GM19238 (cell line): Measurements from ENCODE around the gene RNF169.
"Not testable (repeated sequence)": the region's sequence is repeated elsewhere in the genome, so short reads cannot be mapped to it uniquely, and the experiment has no call there.

Experiments used
- DNase-seq: peaks from one replicate; pipeline ENCODE4 v3.0.0; 2011; ENCODE audit warnings: low spot score; ENCODE audit not compliant: insufficient read length

The RNF169 gene

GRCh38 chr11:74726547-74727182 lies 22.0 kb upstream of the RNF169 start:
- DNase-seq = peak; percentile 91

DNA sequence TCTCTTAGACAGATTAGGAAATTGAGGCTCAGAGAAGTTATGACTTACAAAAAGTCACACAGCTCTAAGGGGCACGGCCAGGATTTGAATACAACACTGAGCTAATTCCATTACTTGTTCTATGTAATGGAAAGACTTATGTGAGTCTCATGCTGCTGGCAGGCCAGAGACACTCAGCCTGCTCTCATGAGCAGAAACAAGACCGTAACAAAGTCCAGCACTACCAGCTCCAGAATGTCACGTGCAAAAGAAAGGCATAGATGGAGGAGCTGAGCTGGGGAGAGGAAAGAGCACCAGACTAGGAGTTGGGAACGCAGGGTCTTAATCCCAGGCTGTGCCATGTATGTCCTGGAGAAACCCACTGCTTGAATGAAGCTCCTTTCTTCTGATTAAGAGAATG lies 19.3 kb upstream of the RNF169 start:
- no peak for DNase-seq

DNA sequence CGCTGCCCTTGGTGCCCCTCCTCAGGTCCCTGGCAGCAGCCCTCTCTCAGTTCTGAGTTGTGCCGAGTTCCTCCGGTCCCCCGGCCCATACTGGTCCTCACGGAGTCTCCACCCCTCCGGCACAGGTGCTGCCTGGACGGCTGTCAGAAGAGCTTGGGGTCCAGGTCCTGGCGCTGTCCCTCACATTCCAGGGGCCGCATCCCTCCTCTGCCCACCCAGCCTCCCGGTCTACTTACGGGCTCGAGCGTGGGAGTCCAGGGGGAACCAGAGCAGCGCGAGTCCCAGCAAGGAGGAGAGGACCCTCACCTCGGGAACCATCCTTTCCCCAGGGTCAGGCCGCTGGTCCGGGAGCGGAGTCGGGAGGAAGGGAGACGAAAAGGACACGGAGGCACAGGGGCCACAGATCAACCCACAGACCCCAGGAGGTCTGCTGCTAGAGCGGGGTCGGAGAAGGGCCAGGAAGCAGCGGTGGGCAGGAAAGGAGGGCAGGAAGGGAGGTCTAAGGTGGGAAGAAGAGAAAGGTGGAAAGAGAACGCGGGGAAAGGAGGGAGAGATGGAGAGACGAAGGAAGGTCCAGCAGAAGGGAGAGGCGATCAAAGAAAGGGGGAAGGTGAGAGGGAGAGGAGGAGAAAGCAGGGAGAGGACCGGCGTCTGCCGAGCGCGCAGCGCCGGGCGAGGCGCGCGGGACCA lies 17.9 kb upstream of the RNF169 start:
- DNase-seq = no peak

DNA sequence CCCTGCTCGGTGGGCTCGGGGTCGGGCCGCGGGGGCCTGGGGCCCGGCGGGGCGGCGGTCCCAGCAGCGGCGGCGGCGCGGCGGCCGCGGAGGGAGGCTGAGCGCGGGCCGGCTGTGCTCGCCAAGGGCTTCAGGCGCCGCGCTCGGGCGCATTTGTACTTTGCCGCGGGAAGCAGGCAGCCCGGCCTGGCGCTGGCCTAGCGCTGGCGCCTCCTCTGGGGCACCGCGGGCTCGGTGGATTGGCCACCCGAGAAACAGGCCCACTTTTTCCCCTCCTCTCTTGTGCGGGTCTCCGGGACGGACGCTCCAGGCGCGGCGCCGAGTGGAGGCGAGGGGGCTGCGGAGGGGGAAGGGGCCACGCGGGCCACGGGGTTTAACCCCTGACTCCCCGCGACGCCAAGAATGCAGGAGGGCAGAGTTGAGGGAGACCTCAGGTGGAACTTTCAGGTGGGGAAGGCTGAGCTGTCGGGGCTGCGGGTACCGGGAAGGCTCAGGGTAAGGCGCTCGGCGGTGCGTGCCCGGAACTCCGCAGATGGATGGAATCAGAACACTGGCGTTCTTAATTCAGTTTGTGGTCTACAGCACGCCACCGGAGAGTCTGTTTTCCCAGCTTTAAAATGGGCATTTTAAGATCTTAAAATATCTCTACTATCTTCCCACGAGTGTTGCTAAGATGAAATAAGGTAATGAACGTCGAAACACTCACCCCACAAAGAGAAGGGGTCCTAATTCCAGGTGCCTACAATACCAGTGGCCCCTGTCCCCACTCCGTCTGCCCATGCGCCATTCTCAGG lies 17.2 kb upstream of the RNF169 start, which contains the start of gene CHRDL2:
TSS of gene CHRDL2 (minus strand) at position 126 of the 794 bp plus-strand sequence. CDS start 538 bp downstream, outside the sequence.
- DNase-seq = no peak

DNA sequence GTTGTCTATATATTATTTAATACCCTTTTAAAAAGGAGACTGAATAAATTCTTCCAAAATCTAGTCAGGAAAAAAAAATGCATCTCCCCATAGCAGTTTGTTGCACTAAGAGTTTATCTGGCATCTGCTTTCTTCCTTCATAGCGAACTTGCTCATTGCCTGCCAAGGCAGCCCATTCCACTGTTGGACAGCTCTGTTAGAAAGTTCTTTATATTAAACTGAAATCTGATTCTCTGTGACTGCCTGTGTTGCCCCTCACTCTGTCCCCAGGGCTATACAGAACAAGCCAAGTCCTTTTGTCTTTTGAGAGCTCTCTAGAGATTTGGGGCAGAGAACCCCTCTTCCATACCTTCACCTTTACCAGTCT lies 14.1 kb upstream of the RNF169 start:
- no peak for DNase-seq

GRCh38 chr11:74735365-74735928 lies 13.2 kb upstream of the RNF169 start:
- DNase-seq = no peak

- no peak for DNase-seq
These were observed 12.6 kb upstream of the RNF169 start for GRCh38 chr11:74736031-74736430.

- peak; percentile 65 for DNase-seq
These were observed 8.9 kb upstream of the RNF169 start for GRCh38 chr11:74739546-74740270.

GRCh38 chr11:74742070-74742469 lies 6.6 kb upstream of the RNF169 start:
- DNase-seq = no peak

DNA sequence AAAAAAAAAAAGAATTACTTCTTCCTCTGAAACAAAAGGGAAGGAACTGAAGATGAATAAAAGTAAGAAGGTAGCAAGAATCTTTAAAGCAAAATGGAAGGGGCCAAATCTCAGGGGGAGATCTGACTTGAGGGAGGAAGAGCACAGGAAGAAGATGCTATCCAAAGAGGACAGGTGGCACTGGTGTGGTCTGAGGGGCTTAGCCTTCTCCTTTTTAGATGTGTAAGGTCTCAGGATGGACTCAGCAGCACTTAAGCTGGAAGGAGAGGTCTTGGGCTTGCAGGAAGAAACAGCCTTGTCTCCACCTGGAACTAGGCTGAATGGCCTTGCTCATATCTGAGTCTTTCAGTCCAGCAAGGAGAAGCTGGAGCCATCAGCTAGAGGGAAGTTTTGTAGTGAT lies 5.0 kb upstream of the RNF169 start:
- DNase-seq = no peak

DNA sequence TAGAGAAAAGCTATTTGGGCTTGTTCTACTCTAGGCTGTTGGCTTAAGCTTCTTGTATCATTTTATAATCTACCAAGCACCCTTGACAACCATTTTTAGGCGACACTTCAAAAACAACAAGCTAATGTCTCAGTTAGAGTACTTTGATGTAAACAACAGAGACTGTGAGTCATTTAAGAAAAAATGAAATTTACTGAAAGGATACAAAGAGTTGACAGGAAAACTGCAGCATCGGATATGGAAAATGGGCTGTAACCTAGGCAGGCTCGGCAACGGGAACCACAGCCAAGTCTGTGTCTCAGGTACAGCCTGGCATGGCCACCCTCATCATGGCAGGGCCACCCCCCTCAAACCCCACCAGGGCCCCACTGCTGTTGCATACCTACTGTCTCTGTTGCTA lies 4.4 kb upstream of the RNF169 start:
- no peak for DNase-seq

- no peak for DNase-seq
These were observed 1.8 kb upstream of the RNF169 start for GRCh38 chr11:74746868-74747267.

- DNase-seq = peak; percentile 67
These were observed 697 bp downstream of the RNF169 start for GRCh38 chr11:74749127-74749964.

- DNase-seq = no peak
These were observed 1.3 kb downstream of the RNF169 start for GRCh38 chr11:74749965-74750296.

DNA sequence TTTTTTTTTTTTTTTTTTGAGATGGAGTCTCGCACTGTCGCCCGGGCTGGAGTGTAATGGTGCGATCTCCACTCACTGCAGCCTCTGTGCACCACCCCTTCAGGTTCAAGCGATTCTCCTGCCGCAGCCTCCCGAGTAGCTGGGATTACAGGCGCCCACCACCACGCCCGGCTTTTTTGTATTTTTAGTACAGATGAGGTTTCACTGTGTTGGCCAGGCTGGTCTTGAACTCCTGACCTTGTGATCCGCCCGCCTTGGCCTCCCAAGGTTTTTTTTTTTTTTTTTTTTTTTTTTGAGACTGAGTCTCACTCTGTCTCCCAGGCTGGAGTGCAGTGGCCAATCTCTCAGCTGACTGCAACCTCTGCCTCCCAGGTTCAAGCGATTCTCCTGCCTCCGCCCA lies 1.9 kb downstream of the RNF169 start:
- not testable (repeated sequence) for DNase-seq

DNA sequence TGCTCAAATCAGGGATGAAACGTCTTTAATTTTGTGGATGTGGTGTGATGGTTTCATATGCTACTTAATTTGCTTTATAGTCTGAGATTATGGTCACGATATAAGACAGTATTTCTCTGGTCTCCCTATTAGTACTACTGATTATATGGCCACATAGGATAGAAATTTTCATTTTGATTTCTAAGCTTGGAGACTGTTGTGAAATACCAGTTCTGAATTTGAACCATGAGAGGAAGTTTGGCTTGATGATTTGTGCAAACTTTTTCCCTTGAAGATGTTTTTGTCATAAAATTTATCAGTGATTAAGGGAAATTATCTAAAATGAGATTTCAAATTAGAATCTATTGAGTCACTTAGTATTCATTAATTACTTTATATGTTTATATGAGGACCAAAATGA lies 2.7 kb downstream of the RNF169 start:
- DNase-seq = no peak

DNA sequence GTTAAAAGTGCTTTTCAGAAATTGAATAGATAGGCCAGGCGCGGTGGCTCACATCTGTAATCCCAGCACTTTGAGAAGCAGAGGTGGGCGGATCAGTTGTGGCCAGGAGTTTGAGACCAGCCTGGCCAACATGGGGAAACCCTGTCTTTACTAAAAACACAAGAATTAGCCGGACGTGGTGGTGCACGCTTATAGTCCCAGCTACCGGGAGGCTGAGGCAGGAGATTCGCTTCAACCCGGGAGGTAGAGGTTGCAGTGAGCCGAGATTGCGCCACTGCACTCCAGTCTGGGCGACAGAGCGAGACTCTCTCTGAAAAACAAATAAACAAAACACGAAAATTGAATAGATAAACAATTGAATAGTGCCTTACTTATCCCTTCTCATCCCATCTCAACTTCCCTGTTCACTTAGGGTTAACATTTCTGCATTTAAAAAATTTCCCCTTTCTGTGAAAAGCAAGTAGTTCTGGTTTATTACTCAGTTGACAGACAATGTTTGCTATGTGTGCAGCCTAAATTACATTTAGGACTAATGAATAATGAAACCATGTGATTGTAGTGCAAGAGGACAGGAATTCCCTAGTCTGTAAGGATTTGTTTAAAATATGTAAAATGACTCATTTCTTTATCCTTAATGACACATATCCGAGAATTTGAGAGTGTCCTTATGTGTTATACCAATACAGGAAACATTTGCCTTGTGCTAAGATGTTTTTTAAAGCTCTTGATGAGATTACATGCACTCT lies 6.0 kb downstream of the RNF169 start:
- DNase-seq = no peak

- DNase-seq = no peak
These were observed 6.8 kb downstream of the RNF169 start for GRCh38 chr11:74755395-74755995.

DNA sequence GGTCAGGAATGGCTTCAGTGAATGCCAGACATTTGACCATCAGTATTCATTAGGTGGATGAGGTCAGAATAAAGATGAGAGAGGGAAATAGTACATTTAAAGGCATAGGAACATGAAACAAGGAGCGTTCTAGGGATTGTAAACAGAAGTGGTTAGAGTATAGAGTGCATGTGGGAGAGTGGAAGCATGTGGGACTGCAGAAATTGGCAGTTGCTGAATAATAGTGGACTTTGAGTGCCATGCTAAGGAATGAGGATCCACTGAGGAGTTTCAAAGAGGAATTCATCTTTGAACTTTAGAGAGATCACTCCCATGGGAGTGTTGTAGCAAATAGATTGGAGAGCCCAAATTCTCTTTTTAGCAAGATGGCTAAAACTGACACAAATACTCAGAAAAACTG lies 7.9 kb downstream of the RNF169 start:
- no peak for DNase-seq

DNA sequence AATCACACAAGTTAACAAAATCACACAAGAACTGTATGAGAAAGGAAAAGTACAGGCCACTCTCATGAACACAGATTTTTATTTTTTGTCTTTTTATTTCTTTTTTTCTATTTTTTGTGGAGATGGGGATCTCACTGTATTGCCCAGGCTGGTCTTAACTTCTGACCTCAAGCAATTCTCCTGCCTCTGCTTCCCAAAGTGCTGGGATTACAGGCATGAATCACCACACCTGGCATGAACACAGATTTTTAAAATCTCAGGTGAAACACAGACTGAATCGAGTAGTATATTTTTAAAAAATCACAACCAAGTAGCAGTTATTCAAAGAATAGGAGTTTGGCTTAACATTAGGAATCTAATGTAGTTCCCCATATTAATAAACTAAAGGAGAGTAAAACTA lies 18.3 kb downstream of the RNF169 start:
- DNase-seq = no peak
